Activated B cell treated with CpG ODN at 0.5 μM for 24 hours (primary cell): ENCODE results near the gene KIF26B. TPM values are rescaled to one million over a fixed set of nuclear protein-coding genes. Genes with fewer than 3 reads are reported as not detected.

Source experiments
- ATAC-seq: fragments of 200-7000 bp; cut with Tn5 transposase; one replicate; pipeline ENCODE4 v1.10.0; 2021; ENCODE audit warnings: low read depth, mild to moderate bottlenecking, moderate library complexity
- CTCF ChIA-PET: fragments of 350-600 bp; sonication (Branson Sonifier 250); formaldehyde crosslinking; loops from one replicate; lab custom pipeline; 2021; ENCODE audit warnings: antibody characterized with exemption; lab: Charles Lee
- POLR2A ChIA-PET: fragments of 350-600 bp; sonication (Branson Sonifier 250); formaldehyde crosslinking; loops from one replicate; lab custom pipeline; 2021; ENCODE audit warnings: antibody characterized with exemption; lab: Charles Lee
- DNase-seq: peaks from one replicate; pipeline ENCODE4 v3.0.0; 2022
- H3K27ac Mint-ChIP-seq: one replicate; pipeline ENCODE4 v1.8.0; 2020; ENCODE audit warnings: mixed read lengths
- H3K27me3 Mint-ChIP-seq: one replicate; pipeline ENCODE4 v1.8.0; 2021; ENCODE audit warnings: mixed read lengths
- H3K36me3 Mint-ChIP-seq: one replicate; pipeline ENCODE4 v1.8.0; 2021; ENCODE audit warnings: low read depth, mixed read lengths
- H3K4me1 Mint-ChIP-seq: one replicate; pipeline ENCODE4 v1.8.0; 2021; ENCODE audit warnings: mixed read lengths
- H3K4me3 Mint-ChIP-seq: one replicate; pipeline ENCODE4 v1.8.0; 2020; ENCODE audit warnings: mild to moderate bottlenecking, mixed read lengths
- H3K9me3 Mint-ChIP-seq: one replicate; pipeline ENCODE4 v1.8.0; 2020; ENCODE audit warnings: mixed read lengths
- CTCF ChIP-seq: fragments of 200-600 bp; IDR thresholded peaks from one replicate; pipeline ENCODE4 v1.8.0; 2022; ENCODE audit warnings: antibody characterized with exemption, mild to moderate bottlenecking
- intact Hi-C: fragments of 100-400 bp; cut with micrococcal nuclease; formaldehyde crosslinking; loops from one replicate; pipeline ENCODE4 v1.15.1; 2024
- total RNA-seq: library from RNA; stranded (reverse); gene quantifications from 2 replicates; pipeline ENCODE4 v1.2.3, GENCODE V29; 2022

The KIF26B gene
- total RNA-seq, 1 donor from 2014 or later, result 1.7 TPM

GRCh38 chr1:245386297-245386971, 231.6 kb downstream of the KIF26B start:
- no peak overlapping the region for H3K27ac Mint-ChIP-seq
- POLR2A ChIA-PET, result interaction anchor here (0.6 kb wide), 1 partner anchor 30 kb away, joined by 4 read pairs; no protein-coding TSS in a partner anchor

DNA sequence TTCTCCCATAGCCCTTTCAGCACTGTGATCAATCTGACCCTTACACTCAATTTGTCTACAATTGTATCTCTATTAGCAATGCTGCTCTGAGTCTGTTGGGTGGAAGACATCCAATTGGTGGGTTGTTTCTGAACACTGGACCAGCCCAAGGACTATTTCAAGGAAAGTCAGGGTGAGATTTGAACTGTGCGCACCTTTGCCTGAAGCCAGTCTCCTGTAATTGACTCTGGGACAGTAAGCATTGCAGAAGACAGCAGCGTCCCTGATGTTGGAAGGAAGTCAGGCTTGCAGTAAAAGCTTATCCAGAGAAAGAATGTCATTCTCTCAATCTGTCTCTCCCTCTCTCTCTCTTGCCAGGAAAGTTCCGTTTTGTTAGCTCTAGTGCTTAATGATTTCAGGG, 233.9 kb downstream of the KIF26B start:
- Mint-ChIP-seq H3K27me3 (peaks cover 5% of the 10 kb centered on the region), H3K27ac (no peak overlapping the region), H3K4me1 (no peaks in the 10 kb centered on the region), H3K36me3 (no peaks in the 10 kb centered on the region), H3K9me3 (peaks cover 4% of the 10 kb centered on the region), H3K4me3 (no peak overlapping the region)
- POLR2A ChIA-PET, result no interaction called here
- DNase-seq (no peak), ATAC-seq (no peak)
- CTCF ChIA-PET, result no interaction called here
- TF ChIP-seq CTCF, result no peak
- intact Hi-C loops, result no loop called here

More at GRCh38 chr1:245386297-245386971, 231.6 kb downstream of the KIF26B start:
- CTCF ChIA-PET, result no interaction called here
- no peak for TF ChIP-seq CTCF
- ATAC-seq, result no peak
- intact Hi-C loops, result no loop called here
- Mint-ChIP-seq H3K4me1 (no peaks in the 10 kb centered on the region), H3K4me3 (no peak overlapping the region), H3K36me3 (no peaks in the 10 kb centered on the region), H3K9me3 (no peaks in the 10 kb centered on the region), H3K27me3 (peaks cover 5% of the 10 kb centered on the region)
- DNase-seq, result no peak

DNA sequence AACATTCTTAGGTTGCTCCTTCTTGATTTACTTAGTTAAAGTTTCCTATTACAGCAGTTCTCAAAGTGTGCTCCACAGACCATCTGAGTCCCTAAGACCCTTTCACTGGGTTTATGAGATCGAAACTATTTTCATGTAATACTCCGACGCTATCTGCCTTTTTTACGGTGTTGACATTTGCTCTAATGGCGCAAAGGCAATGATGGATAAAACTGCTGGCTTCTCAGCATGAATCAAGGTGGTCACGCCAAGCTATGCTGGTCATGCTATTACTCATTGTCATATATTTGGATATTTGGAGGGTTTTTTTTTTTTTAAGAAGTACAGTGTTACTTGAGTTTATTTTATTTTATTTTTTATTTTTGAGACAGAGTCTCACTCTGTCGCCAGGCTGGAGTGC, 235.1 kb downstream of the KIF26B start:
- H3K27me3 Mint-ChIP-seq, result peaks cover 5% of the 10 kb centered on the region
- ChIA-PET POLR2A (no interaction called here), CTCF (no interaction called here)
- DNase-seq (no peak), ATAC-seq (no peak)
- H3K4me1 Mint-ChIP-seq, result no peaks in the 10 kb centered on the region
- H3K4me3 Mint-ChIP-seq, result no peak overlapping the region
- intact Hi-C loops, result no loop called here
- H3K9me3 Mint-ChIP-seq, result peaks cover 4% of the 10 kb centered on the region
- H3K27ac Mint-ChIP-seq, result no peak overlapping the region
- no peaks in the 10 kb centered on the region for H3K36me3 Mint-ChIP-seq
- no peak for TF ChIP-seq CTCF

- no peak for ATAC-seq
- ChIA-PET POLR2A (interaction anchor here (0.6 kb wide), 1 partner anchor 1848 kb away, joined by 3 read pairs; no protein-coding TSS in a partner anchor), CTCF (no interaction called here)
- no peak for TF ChIP-seq CTCF
- DNase-seq, result no peak
- intact Hi-C loops, result no loop called here
- no peaks in the 10 kb centered on the region for H3K4me1 Mint-ChIP-seq
- no peaks in the 10 kb centered on the region for H3K36me3 Mint-ChIP-seq
- H3K27me3 Mint-ChIP-seq, result no peaks in the 10 kb centered on the region
- no peak overlapping the region for H3K4me3 Mint-ChIP-seq
- H3K9me3 Mint-ChIP-seq, result peaks cover 4% of the 10 kb centered on the region
- no peak overlapping the region for H3K27ac Mint-ChIP-seq
These were observed 236.2 kb downstream of the KIF26B start for GRCh38 chr1:245390975-245391374.

DNA sequence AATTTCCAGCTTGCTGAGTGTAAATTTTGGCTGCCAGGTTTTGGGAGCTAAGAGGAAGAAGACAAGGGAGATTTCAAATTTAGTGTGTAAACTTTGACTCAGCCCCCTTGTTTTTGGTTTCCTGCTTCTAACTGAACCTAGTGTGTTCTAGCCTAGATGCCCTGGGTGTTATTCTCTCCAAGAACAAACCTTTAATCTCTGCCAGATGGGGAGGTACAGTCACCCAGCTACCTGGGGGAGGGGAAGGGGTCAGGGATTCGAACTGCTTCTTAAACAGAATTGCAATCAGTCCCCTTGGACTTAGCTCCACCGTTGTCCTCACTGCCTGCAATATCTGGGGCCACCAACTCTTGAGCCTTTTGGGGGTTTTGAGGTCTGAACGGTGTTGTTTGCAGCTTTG, 238.9 kb downstream of the KIF26B start:
- Mint-ChIP-seq H3K4me1 (no peaks in the 10 kb centered on the region), H3K36me3 (no peaks in the 10 kb centered on the region), H3K4me3 (no peak overlapping the region), H3K9me3 (peaks cover 4% of the 10 kb centered on the region), H3K27me3 (peaks cover 5% of the 10 kb centered on the region), H3K27ac (no peak overlapping the region)
- ChIA-PET POLR2A (no interaction called here), CTCF (no interaction called here)
- no peak for TF ChIP-seq CTCF
- DNase-seq, result no peak
- intact Hi-C loops, result no loop called here
- ATAC-seq, result no peak
